Tibial nerve (tissue), 4 donors: Measurements from ENCODE around the gene OXER1. TPM values are rescaled to one million over a fixed set of nuclear protein-coding genes. Genes with fewer than 3 reads are reported as not detected.
A peak's percentile ranks its signal among the peaks of the same experiment; 100 is the strongest.

ENCODE experiments used
- DNase-seq, 2 donors: peaks; one replicate each; pipeline ENCODE4 v3.0.0-alpha.2; 2019; ENCODE audit warnings: low spot score in 2 of 2
- H3K27ac ChIP-seq, 4 donors: fragments of 200-600 bp; sonication (generic) in 3 of 4; one replicate each; pipeline ENCODE4 v1.5.1; 2017 to 2019; ENCODE audit warnings: mild to moderate bottlenecking in 1 of 4
- H3K27me3 ChIP-seq, 2 donors: fragments of 200-600 bp; sonication (generic) in 1 of 2; one replicate each; pipeline versions ENCODE4 v1.5.1 to v1.6.0; 2017 to 2019
- H3K36me3 ChIP-seq, 3 donors: fragments of 200-600 bp; sonication (generic); one replicate each; pipeline ENCODE4 v1.5.1; 2018 to 2019
- H3K4me1 ChIP-seq, 4 donors: fragments of 200-600 bp; sonication (generic) in 3 of 4; one replicate each; pipeline ENCODE4 v1.5.1; 2017 to 2019
- H3K4me3 ChIP-seq, 4 donors: fragments of 200-600 bp; sonication (generic) in 3 of 4; one replicate each; pipeline ENCODE4 v1.5.1; 2017 to 2019; ENCODE audit warnings: mild to moderate bottlenecking in 1 of 4, moderate library complexity in 1 of 4
- H3K9me3 ChIP-seq, 4 donors: fragments of 200-600 bp; sonication (generic) in 3 of 4; one replicate each; pipeline ENCODE4 v1.5.1; 2017 to 2019
- EP300 ChIP-seq, 2 donors: sonication (generic); formaldehyde crosslinking; IDR thresholded peaks; one replicate each; pipeline ENCODE4 v1.6.1; 2017; ENCODE audit warnings: antibody characterized with exemption in 2 of 2, mild to moderate bottlenecking in 1 of 2
- POLR2A ChIP-seq, 2 donors: fragments of 450-650 bp; IDR thresholded peaks; one replicate each; pipeline ENCODE4 v1.6.1; 2017; ENCODE audit warnings: antibody characterized with exemption in 2 of 2, mild to moderate bottlenecking in 2 of 2, moderate library complexity in 2 of 2
- WGBS, 2 donors: methylation state at CpG; one replicate each; pipeline ENCODE4 v1.1.5; 2018; 5-methylcytosine and 5-hydroxymethylcytosine counted together
- total RNA-seq, 4 donors: library from RNA; depleted of rRNA; stranded (reverse); fragments of >200 nt; gene quantifications; one replicate each; pipeline ENCODE4 v1.1.0, GENCODE V29; 2016
- TF ChIP-seq, protein P1 (sequence below), 5 experiments: fragments of 200-600 bp in 3 of 5; fragments of 450-650 bp in 2 of 5; sonication (generic) in 3 of 5; IDR thresholded peaks; one replicate each; pipeline ENCODE4 v1.5.1; 2016 to 2019; ENCODE audit warnings: antibody characterized with exemption in 5 of 5, mild to moderate bottlenecking in 3 of 5, moderate library complexity in 2 of 5

The OXER1 gene
- total RNA-seq, 4 donors from 2014 or later: 0.60 to 3.7 (median 1.3) TPM

DNA sequence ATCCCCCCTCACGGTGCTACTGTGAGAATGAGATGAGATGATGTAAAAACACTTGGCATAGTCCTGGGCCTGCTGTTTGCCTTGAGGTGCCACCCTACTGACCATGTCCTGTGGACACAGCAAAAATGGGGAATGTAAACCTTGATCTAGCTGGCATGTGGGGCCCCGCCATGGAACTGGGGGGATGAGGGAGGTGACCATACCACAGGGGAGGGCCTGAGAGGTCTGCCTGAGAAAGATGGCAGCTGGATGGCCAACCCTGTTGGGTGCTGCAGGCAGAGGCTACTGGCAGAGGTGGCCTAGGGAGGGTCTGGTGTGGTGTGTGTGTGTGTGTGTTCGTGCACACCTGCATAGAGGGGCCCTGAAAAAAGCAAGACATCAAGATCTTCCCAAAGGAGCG is 27.7 kb upstream of the OXER1 start:
- no peak for DNase-seq
- H3K27me3 ChIP-seq: no peaks in the 10 kb centered on the region
- H3K36me3 ChIP-seq: peaks cover 0 to 9% (median 0%) of the 10 kb centered on the region in 3 donors
- H3K9me3 ChIP-seq: no peaks in the 10 kb centered on the region
- peak overlapping the region in 2 of 4 donors; percentile 49 to 76 for H3K4me3 ChIP-seq
- TF ChIP-seq POLR2A (IDR thresholded peaks at IDR 0.05) (no peak), EP300 (IDR thresholded peaks at IDR 0.05) (no peak)
- TF ChIP-seq, protein P1, sequence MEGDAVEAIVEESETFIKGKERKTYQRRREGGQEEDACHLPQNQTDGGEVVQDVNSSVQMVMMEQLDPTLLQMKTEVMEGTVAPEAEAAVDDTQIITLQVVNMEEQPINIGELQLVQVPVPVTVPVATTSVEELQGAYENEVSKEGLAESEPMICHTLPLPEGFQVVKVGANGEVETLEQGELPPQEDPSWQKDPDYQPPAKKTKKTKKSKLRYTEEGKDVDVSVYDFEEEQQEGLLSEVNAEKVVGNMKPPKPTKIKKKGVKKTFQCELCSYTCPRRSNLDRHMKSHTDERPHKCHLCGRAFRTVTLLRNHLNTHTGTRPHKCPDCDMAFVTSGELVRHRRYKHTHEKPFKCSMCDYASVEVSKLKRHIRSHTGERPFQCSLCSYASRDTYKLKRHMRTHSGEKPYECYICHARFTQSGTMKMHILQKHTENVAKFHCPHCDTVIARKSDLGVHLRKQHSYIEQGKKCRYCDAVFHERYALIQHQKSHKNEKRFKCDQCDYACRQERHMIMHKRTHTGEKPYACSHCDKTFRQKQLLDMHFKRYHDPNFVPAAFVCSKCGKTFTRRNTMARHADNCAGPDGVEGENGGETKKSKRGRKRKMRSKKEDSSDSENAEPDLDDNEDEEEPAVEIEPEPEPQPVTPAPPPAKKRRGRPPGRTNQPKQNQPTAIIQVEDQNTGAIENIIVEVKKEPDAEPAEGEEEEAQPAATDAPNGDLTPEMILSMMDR (IDR thresholded peaks at IDR 0.05): no peak
- H3K4me1 ChIP-seq: peaks cover 0 to 34% (median 12%) of the 10 kb centered on the region in 4 donors
- H3K27ac ChIP-seq: peak overlapping the region; percentile 65 to 94 (median 88)
- WGBS, 2 donors: 58 to 86% methylated on average over 4 of the region's 4 CpGs

DNA sequence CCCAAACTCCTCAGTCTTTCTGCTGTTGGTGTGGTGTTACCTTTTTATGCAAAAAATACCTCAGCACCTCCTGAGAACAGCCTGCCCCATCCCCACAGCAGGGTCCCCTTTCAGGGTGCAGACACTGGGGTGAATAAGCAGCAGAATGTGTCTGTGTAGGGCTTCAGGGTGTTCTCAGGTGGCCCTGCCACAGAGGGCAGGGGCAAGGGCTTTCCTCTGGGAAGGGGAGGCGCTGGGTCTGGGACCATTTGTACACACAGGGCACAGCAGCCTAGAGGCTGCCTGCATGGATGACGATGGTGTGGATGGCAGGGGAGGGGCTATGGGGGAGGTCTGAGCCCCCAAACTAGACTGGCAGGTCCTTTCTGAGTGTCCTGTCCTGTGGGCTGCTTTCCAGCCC is 25.8 kb upstream of the OXER1 start:
- Histone ChIP-seq H3K36me3 (peaks cover 0 to 15% (median 0%) of the 10 kb centered on the region in 3 donors), H3K27me3 (no peaks in the 10 kb centered on the region), H3K4me1 (peaks cover 0 to 34% (median 12%) of the 10 kb centered on the region in 4 donors), H3K9me3 (no peaks in the 10 kb centered on the region), H3K4me3 (no peak overlapping the region), H3K27ac (no peak overlapping the region)
- DNase-seq: no peak
- TF ChIP-seq EP300 (IDR thresholded peaks at IDR 0.05) (no peak), POLR2A (IDR thresholded peaks at IDR 0.05) (no peak)
- TF ChIP-seq, protein P1 (IDR thresholded peaks at IDR 0.05): no peak
- WGBS, 2 donors: 80 to 96% methylated on average over 1 to 2 of the region's 2 CpGs

DNA sequence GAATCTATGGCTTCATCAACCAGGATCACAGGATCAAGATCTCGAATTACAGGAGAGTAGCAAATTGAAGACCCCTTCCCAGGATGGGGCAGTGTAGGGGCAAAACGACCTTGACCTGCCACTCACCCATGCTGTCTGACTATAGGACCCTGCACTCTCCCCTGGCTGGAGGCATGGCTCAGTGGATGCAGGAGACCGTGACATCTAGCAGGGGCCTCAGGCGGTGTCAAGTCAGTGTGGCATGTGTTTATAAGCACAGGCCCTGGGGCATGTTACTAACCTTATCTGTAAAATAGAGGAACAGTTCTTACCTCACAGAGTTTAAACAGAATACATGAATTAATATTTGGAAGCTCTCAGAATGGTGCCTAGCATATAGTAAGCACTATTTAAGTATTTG is 24.9 kb upstream of the OXER1 start:
- DNase-seq: no peak
- WGBS, 2 donors: 68 to 70% methylated on average over 4 of the region's 4 CpGs
- Histone ChIP-seq H3K4me1 (peaks cover 0 to 25% (median 7%) of the 10 kb centered on the region in 4 donors), H3K36me3 (peaks cover 0 to 18% (median 0%) of the 10 kb centered on the region in 3 donors), H3K4me3 (no peak overlapping the region), H3K27me3 (no peaks in the 10 kb centered on the region), H3K9me3 (no peaks in the 10 kb centered on the region), H3K27ac (no peak overlapping the region)
- no peak for TF ChIP-seq POLR2A (IDR thresholded peaks at IDR 0.05)
- TF ChIP-seq, protein P1 (IDR thresholded peaks at IDR 0.05): no peak
- TF ChIP-seq EP300 (IDR thresholded peaks at IDR 0.05): no peak

DNA sequence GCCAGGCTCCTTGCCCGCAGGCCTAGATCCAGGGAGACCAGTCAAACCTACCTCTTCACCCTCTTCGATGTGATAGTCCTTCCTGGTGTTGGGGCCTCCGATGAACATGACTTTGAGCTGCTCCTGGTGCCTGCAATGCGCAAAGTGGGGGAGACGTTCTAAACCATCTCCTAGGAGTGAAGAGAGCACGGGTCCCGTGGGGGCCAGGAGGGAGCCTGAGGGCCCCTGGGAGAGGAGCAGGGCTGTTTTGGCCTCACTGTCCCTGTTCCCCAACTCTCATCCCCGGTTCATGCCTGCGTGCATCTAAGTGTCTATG is 24.5 kb upstream of the OXER1 start:
- Histone ChIP-seq H3K27ac (no peak overlapping the region), H3K4me3 (no peak overlapping the region), H3K9me3 (no peaks in the 10 kb centered on the region), H3K4me1 (peaks cover 0 to 22% (median 6%) of the 10 kb centered on the region in 4 donors), H3K27me3 (no peaks in the 10 kb centered on the region), H3K36me3 (peaks cover 0 to 22% (median 0%) of the 10 kb centered on the region in 3 donors)
- DNase-seq: no peak
- no peak for TF ChIP-seq POLR2A (IDR thresholded peaks at IDR 0.05)
- TF ChIP-seq, protein P1 (IDR thresholded peaks at IDR 0.05): no peak
- no peak for TF ChIP-seq EP300 (IDR thresholded peaks at IDR 0.05)
- WGBS, 2 donors: 65 to 82% methylated on average over 9 of the region's 9 CpGs

DNA sequence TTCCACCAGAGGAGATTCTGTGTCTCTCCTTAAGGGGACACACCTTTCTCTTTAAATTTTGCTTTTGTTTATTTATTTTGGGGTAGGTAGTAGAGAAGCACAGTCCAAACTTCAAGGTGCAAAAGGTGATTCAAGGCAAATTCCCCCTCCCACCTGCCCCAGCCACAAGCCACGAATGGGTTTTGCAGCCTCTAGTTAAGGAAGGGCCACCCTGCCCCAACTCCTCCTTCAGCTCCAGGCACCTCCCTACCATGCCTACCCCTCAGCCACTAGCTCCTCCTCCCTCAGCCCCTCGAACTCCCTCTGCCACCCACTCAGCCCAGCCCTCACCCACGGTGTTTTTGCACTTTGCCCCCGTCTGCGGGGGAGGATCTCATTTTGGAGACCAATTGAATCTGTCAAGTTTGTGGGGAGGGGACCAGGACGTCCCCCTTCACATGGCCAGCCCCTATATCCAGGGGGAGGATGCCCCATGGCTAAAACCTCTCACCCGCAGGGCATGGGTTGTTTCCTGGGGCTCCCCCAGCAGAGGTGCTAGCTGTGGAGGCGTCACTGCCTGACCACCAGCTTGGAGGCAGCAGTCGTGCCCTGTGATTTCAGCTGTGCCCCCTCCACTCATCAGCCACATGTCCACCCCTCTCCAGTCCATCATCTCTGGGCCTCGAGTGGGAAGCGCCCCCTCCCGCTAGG is 24.0 kb upstream of the OXER1 start:
- no peaks in the 10 kb centered on the region for H3K27me3 ChIP-seq
- no peak overlapping the region for H3K27ac ChIP-seq
- no peak for TF ChIP-seq EP300 (IDR thresholded peaks at IDR 0.05)
- TF ChIP-seq POLR2A (IDR thresholded peaks at IDR 0.05): no peak
- TF ChIP-seq, protein P1 (IDR thresholded peaks at IDR 0.05): no peak
- WGBS, 2 donors: 77 to 88% methylated on average over 11 of the region's 12 CpGs
- no peak for DNase-seq
- H3K4me3 ChIP-seq: no peak overlapping the region
- H3K36me3 ChIP-seq: peaks cover 0 to 27% (median 0%) of the 10 kb centered on the region in 3 donors
- H3K9me3 ChIP-seq: no peaks in the 10 kb centered on the region
- peaks cover 0 to 19% (median 5%) of the 10 kb centered on the region in 4 donors for H3K4me1 ChIP-seq
